GM12878 (cell line): ENCODE results near the gene EZH2. TPM values are rescaled to one million over a fixed set of nuclear protein-coding genes. Genes with fewer than 3 reads are reported as not detected.

ENCODE experiments used
- ATAC-seq: fragments of 200-7000 bp; cut with Tn5 transposase; 3 replicates; pipeline ENCODE4 v1.9.1; 2020; ENCODE audit warnings: mild to moderate bottlenecking, moderate library complexity
- BruUV-seq: library from RNA; stranded (reverse); fragments of 400-500 nt; replicated peaks from 2 replicates; lab custom pipeline; 2021; lab: Mats Ljungman, UMichigan
- CTCF ChIA-PET: fragments of 300-600 bp; sonication (Branson Sonifier 250); formaldehyde crosslinking; extraction: SDS; loops from one replicate; lab custom pipeline; 2021; ENCODE audit warnings: inconsistent platforms; lab: Yijun Ruan, JAX
- POLR2A ChIA-PET: fragments of 350-600 bp; formaldehyde crosslinking; extraction: SDS; loops from one replicate; lab custom pipeline; 2021; ENCODE audit warnings: inconsistent platforms; lab: Charles Lee
- RAD21 ChIA-PET: fragments of 300-600 bp; sonication (Branson Sonifier 250); formaldehyde crosslinking; loops from one replicate; lab custom pipeline; 2023; ENCODE audit warnings: antibody characterized with exemption; ENCODE audit not compliant: unreplicated experiment; lab: Charles Lee
- SMC1A ChIA-PET: fragments of 300-600 bp; sonication (Branson Sonifier 250); formaldehyde crosslinking; loops from one replicate; lab custom pipeline; 2023; ENCODE audit not compliant: unreplicated experiment, uncharacterized antibody; lab: Charles Lee
- DNase-seq: peaks from one replicate; pipeline ENCODE4 v3.0.0-alpha.2; 2011; ENCODE audit warnings: low read depth, low spot score
- FAIRE-seq: peaks from 3 replicates; lab custom pipeline; 2011; peaks lifted over from hg19 to GRCh38; lab: Jason Lieb, UNC
- H2AFZ ChIP-seq: 2 replicates; pipeline ENCODE4 v1.6.0; 2011; ENCODE audit warnings: low read depth, low read length, control low read depth; ENCODE audit not compliant: control insufficient read depth
- H3K27ac ChIP-seq: 2 replicates; pipeline ENCODE4 v1.5.1; 2011; ENCODE audit warnings: control low read depth; ENCODE audit not compliant: control insufficient read depth, insufficient read depth
- H3K27me3 ChIP-seq, 2 experiments: replicated peaks in 1 of 2; 2 replicates each; pipeline versions ENCODE4 v1.6.0 to v1.6.1; 2011; ENCODE audit warnings: low read length in 1 of 2; ENCODE audit not compliant: control insufficient read depth in 2 of 2, insufficient read depth in 2 of 2
- H3K36me3 ChIP-seq, 2 experiments: 2 replicates each; pipeline ENCODE4 v1.5.1; 2011; ENCODE audit warnings: low read length in 1 of 2; ENCODE audit not compliant: control insufficient read depth in 2 of 2, insufficient read depth in 2 of 2
- H3K4me1 ChIP-seq: 2 replicates; pipeline ENCODE4 v1.6.1; 2011; ENCODE audit warnings: mild to moderate bottlenecking, low read length, moderate library complexity, mixed read lengths; ENCODE audit not compliant: control insufficient read depth, insufficient read depth
- H3K4me2 ChIP-seq: 2 replicates; pipeline ENCODE4 v1.6.0; 2011; ENCODE audit warnings: control low read depth; ENCODE audit not compliant: control insufficient read depth, insufficient read depth
- H3K4me3 ChIP-seq: fragments of 200-600 bp; sonication (generic); 2 replicates; pipeline ENCODE4 v1.5.1; 2016
- H3K79me2 ChIP-seq: 2 replicates; pipeline ENCODE4 v1.6.0; 2011; ENCODE audit warnings: low read length; ENCODE audit not compliant: control insufficient read depth, insufficient read depth
- H3K9ac ChIP-seq: 2 replicates; pipeline ENCODE4 v1.8.0; 2011; ENCODE audit warnings: low read length, control low read depth, mixed read lengths; ENCODE audit not compliant: control insufficient read depth, insufficient read depth
- H3K9me3 ChIP-seq: replicated peaks from 3 replicates; pipeline ENCODE4 v1.5.1; 2011; ENCODE audit warnings: mild to moderate bottlenecking, low read length; ENCODE audit not compliant: control insufficient read depth, insufficient read depth
- H4K20me1 ChIP-seq: 2 replicates; pipeline ENCODE4 v1.6.0; 2011; ENCODE audit not compliant: control insufficient read depth, insufficient read depth
- CTCF ChIP-seq, 3 experiments: IDR thresholded peaks in 2 of 3; conservative IDR thresholded peaks in 1 of 3; 2 replicates each; pipeline ENCODE4 v1.5.1; 2011; ENCODE audit warnings: low read depth in 3 of 3, low read length in 3 of 3, mild to moderate bottlenecking in 3 of 3, control low read depth in 2 of 3, moderate library complexity in 2 of 3, inconsistent platforms in 1 of 3, mixed read lengths in 1 of 3; ENCODE audit not compliant: control insufficient read depth in 2 of 3, insufficient read depth in 1 of 3; ENCODE audit errors: extremely low read depth in 1 of 3
- POU2F2 ChIP-seq: IDR thresholded peaks from 3 replicates; pipeline ENCODE4 v1.6.1; 2011; ENCODE audit warnings: low read depth, mild to moderate bottlenecking, low read length, borderline replicate concordance
- SREBF2 ChIP-seq: IDR thresholded peaks from 2 replicates; pipeline ENCODE4 v1.6.1; 2012; ENCODE audit warnings: mild to moderate bottlenecking, low read length
- ZNF274 ChIP-seq: IDR thresholded peaks from one replicate; pipeline ENCODE4 v1.8.0; 2011; ENCODE audit not compliant: insufficient read length, insufficient read depth
- WGBS: methylation state at CpG from one replicate; pipeline ENCODE4 v1.1.6; 2016; ENCODE audit warnings: low lambda C conversion rate; ENCODE audit not compliant: insufficient replicate concordance, insufficient coverage; ENCODE audit errors: missing lambda C conversion rate; 5-methylcytosine and 5-hydroxymethylcytosine counted together
- in situ Hi-C: fragments of 300-500 bp; cut with MboI; formaldehyde crosslinking; loops from 9 replicates; pipeline ENCODE4 v1.14.3; 2018; ENCODE audit warnings: mixed read lengths
- intact Hi-C: fragments of 100-400 bp; cut with micrococcal nuclease; formaldehyde crosslinking; loops from one replicate; pipeline ENCODE4 v1.14.2; 2022; ENCODE audit not compliant: unreplicated experiment
- polyA plus RNA-seq, 11 experiments: library from polyadenylated mRNA; depleted of rRNA in 4 of 11; unstranded in 6 of 11; stranded (reverse) in 5 of 11; fragments of >200 nt; fragmentation: Nextera tagmentation in 4 of 11; fragmentation: Illumina TruSeq in 1 of 11; extraction: Ambion mirVana in 4 of 11; extraction: Trizol in 1 of 11; gene quantifications; 1 replicate in 1 of 11; 2 replicates in 10 of 11; pipeline versions ENCODE4 v1.2.1 to v1.2.3, GENCODE V29; 2011 to 2016; ENCODE audit warnings: inconsistent platforms in 2 of 11, missing spikeins in 2 of 11, low read depth in 1 of 11
- total RNA-seq, 4 experiments: library from RNA; depleted of rRNA in 3 of 4; stranded (reverse); fragments of >200 nt in 3 of 4; fragmentation: Illumina TruSeq in 1 of 4; extraction: Trizol in 1 of 4; gene quantifications; 2 replicates each; pipeline versions ENCODE4 v1.2.1 to v1.2.3, GENCODE V29; 2013 to 2021

The EZH2 gene
- total and polyA plus RNA-seq, 10 of the 15 experiments (the other 5 are each of a cell fraction or from before 2014, with no cell fraction given) = 19.4 to 69.6 (median 40.8) TPM

DNA sequence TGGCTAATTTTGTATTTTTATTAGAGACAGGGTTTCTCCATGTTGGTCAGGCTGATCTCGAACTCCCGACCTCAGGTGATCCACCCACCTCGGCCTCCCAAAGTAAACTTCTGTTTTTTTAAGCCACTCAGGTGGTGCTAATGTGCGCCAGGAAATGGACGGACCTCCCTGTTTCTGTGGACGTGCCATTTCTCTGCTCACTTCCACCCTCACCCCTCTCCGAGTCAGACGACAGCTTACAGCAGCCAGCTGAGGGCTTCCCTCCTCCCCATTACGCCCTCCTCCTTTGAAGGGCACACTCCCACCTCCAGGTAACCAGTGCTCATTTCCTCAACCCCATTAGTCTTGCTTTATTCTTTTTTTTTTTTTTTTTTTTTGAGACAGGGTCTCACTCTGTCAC, 41.7 kb upstream of the EZH2 start:
- H3K36me3 ChIP-seq = no peaks in the 10 kb centered on the region

More for the DNA sequence above, 41.7 kb upstream of the EZH2 start:
- TF ChIP-seq POU2F2 (no peak), SREBF2 (no peak), ZNF274 (no peak), CTCF (IDR thresholded peaks at IDR 0.05 in 2 of 3, conservative IDR thresholded peaks at IDR 0.05 in 1 of 3; ENCODE audit: control insufficient read depth in 2 of 3, extremely low read depth in 1 of 3, insufficient read depth in 1 of 3, low read depth in 3 of 3, low read length in 3 of 3) (no peak)
- no peak overlapping the region for H2AFZ ChIP-seq
- ChIA-PET CTCF (no interaction called here), RAD21 (no interaction called here), POLR2A (no interaction called here), SMC1A (no interaction called here)
- no peak overlapping the region for H3K4me2 ChIP-seq
- H3K4me3 ChIP-seq = no peak overlapping the region
- H3K27ac ChIP-seq = no peak overlapping the region
- BruUV-seq = no TSS peak
- no peaks in the 10 kb centered on the region for H4K20me1 ChIP-seq
- DNase-seq (no peak), ATAC-seq (no peak), FAIRE-seq (no peak)
- 74% methylated on average over 9 of the region's 9 CpGs for WGBS
- no peak overlapping the region for H3K9ac ChIP-seq
- 0 out of 4 replicates have a peak, but pooled peaks cover 0 to 3% of the 10 kb centered on the region in 2 experiments for H3K27me3 ChIP-seq
- no peaks in the 10 kb centered on the region for H3K9me3 ChIP-seq
- in situ Hi-C loops = no loop called here
- intact Hi-C loops = no loop called here
- H3K79me2 ChIP-seq = no peaks in the 10 kb centered on the region
- no peaks in the 10 kb centered on the region; the same call in 1 of the 2 replicates for H3K4me1 ChIP-seq
